ENCODE measurements around the gene DHRS1.
"Not testable (repeated sequence)": the region's sequence is repeated elsewhere in the genome, so short reads cannot be mapped to it uniquely, and the experiment has no call there.

The DHRS1 gene

GRCh38 chr14:24327914-24328313 lies 28.3 kb upstream of the DHRS1 start:
- DNase-seq (ENCODE audit: low read depth), result not testable (repeated sequence)

GRCh38 chr14:24327303-24327702 lies 27.7 kb upstream of the DHRS1 start:
- no peak for DNase-seq (ENCODE audit: low read depth)

- no peak for DNase-seq (ENCODE audit: low read depth)
Measured at GRCh38 chr14:24325963-24326362, 26.4 kb upstream of the DHRS1 start.

- no peak for DNase-seq (ENCODE audit: low read depth)
Measured at GRCh38 chr14:24325041-24325530, 25.5 kb upstream of the DHRS1 start.

GRCh38 chr14:24324024-24324423 lies 24.4 kb upstream of the DHRS1 start:
- no peak for DNase-seq (ENCODE audit: low read depth)

- DNase-seq (ENCODE audit: low read depth), result no peak
Measured at GRCh38 chr14:24323341-24323740, 23.8 kb upstream of the DHRS1 start.

- no peak for DNase-seq (ENCODE audit: low read depth)
Measured at GRCh38 chr14:24322672-24323071, 23.1 kb upstream of the DHRS1 start.

- DNase-seq (ENCODE audit: low read depth), result no peak
Measured at GRCh38 chr14:24321212-24321975, 21.8 kb upstream of the DHRS1 start.

GRCh38 chr14:24317141-24317928 lies 17.8 kb upstream of the DHRS1 start:
- no peak for DNase-seq (ENCODE audit: low read depth)

- no peak for DNase-seq (ENCODE audit: low read depth)
Measured at GRCh38 chr14:24316597-24316950, 17.0 kb upstream of the DHRS1 start.

GRCh38 chr14:24315807-24316596 lies 16.4 kb upstream of the DHRS1 start:
- no peak for DNase-seq (ENCODE audit: low read depth)

GRCh38 chr14:24315243-24315806 lies 15.7 kb upstream of the DHRS1 start:
- DNase-seq (ENCODE audit: low read depth), result no peak

GRCh38 chr14:24314377-24315193 lies 15.0 kb upstream of the DHRS1 start:
- no peak for DNase-seq (ENCODE audit: low read depth)

- DNase-seq (ENCODE audit: low read depth), result no peak
Measured at GRCh38 chr14:24313913-24314312, 14.3 kb upstream of the DHRS1 start.

- DNase-seq (ENCODE audit: low read depth), result no peak
Measured at GRCh38 chr14:24312736-24313507, 13.3 kb upstream of the DHRS1 start.

- DNase-seq (ENCODE audit: low read depth), result no peak
Measured at GRCh38 chr14:24311837-24312615, 12.4 kb upstream of the DHRS1 start.

- DNase-seq (ENCODE audit: low read depth), result peak; percentile 40
Measured at GRCh38 chr14:24310646-24311604, 11.3 kb upstream of the DHRS1 start, which contains the start of gene LTB4R. LTB4R (plus strand) TSS chr14:24311502; CDS start chr14:24315652, 4,150 bp downstream.

- no peak for DNase-seq (ENCODE audit: low read depth)
Measured at GRCh38 chr14:24310265-24310645, 10.7 kb upstream of the DHRS1 start.
